ENCODE results near the gene CAP1.
"Not testable (repeated sequence)": the region's sequence is repeated elsewhere in the genome, so short reads cannot be mapped to it uniquely, and the experiment has no call there.

GRCh38 chr1:40084750-40085149 is 44.2 kb downstream of the CAP1 start:
- not testable (repeated sequence) for TF ChIP-seq JUN, SP2 (CRISPR knock-in tag; IDR thresholded peaks at IDR 0.05)
- TF ChIP-seq, protein P1, sequence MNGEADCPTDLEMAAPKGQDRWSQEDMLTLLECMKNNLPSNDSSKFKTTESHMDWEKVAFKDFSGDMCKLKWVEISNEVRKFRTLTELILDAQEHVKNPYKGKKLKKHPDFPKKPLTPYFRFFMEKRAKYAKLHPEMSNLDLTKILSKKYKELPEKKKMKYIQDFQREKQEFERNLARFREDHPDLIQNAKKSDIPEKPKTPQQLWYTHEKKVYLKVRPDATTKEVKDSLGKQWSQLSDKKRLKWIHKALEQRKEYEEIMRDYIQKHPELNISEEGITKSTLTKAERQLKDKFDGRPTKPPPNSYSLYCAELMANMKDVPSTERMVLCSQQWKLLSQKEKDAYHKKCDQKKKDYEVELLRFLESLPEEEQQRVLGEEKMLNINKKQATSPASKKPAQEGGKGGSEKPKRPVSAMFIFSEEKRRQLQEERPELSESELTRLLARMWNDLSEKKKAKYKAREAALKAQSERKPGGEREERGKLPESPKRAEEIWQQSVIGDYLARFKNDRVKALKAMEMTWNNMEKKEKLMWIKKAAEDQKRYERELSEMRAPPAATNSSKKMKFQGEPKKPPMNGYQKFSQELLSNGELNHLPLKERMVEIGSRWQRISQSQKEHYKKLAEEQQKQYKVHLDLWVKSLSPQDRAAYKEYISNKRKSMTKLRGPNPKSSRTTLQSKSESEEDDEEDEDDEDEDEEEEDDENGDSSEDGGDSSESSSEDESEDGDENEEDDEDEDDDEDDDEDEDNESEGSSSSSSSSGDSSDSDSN (CRISPR knock-in tag; IDR thresholded peaks at IDR 0.05) = not testable (repeated sequence)
